Measurements from ENCODE around the gene COL5A1.

- no peak for TF ChIP-seq CTCF (IDR thresholded peaks at IDR 0.05)
- no peak for TF ChIP-seq POLR2A (IDR thresholded peaks at IDR 0.05)
Measured at GRCh38 chr9:134879664-134880483, 238.3 kb downstream of the COL5A1 start.

Data from upper lobe of left lung (tissue), 4 donors.